ENCODE measurements around the gene NOL4L.

The NOL4L gene

GRCh38 chr20:32576560-32576959 lies 8.6 kb downstream of the NOL4L start:
- no peak for DNase-seq (ENCODE audit: low read depth, low spot score)

GRCh38 chr20:32575805-32576204 lies 9.3 kb downstream of the NOL4L start:
- DNase-seq (ENCODE audit: low read depth, low spot score) = no peak

GRCh38 chr20:32575227-32575581 lies 9.9 kb downstream of the NOL4L start:
- DNase-seq (ENCODE audit: low read depth, low spot score) = no peak

GRCh38 chr20:32574296-32575226 lies 10.6 kb downstream of the NOL4L start:
- DNase-seq (ENCODE audit: low read depth, low spot score) = peak; percentile 83

GRCh38 chr20:32573167-32573851 lies 11.8 kb downstream of the NOL4L start:
- no peak for DNase-seq (ENCODE audit: low read depth, low spot score)

GRCh38 chr20:32572271-32572968 lies 12.7 kb downstream of the NOL4L start:
- DNase-seq (ENCODE audit: low read depth, low spot score) = no peak

GRCh38 chr20:32571566-32571965 lies 13.6 kb downstream of the NOL4L start:
- no peak for DNase-seq (ENCODE audit: low read depth, low spot score)

- no peak for DNase-seq (ENCODE audit: low read depth, low spot score)
These were observed 14.5 kb downstream of the NOL4L start for GRCh38 chr20:32570401-32571190.

GRCh38 chr20:32569380-32570305 lies 15.5 kb downstream of the NOL4L start:
- DNase-seq (ENCODE audit: low read depth, low spot score) = no peak

GRCh38 chr20:32569018-32569379 lies 16.1 kb downstream of the NOL4L start:
- DNase-seq (ENCODE audit: low read depth, low spot score) = no peak

- DNase-seq (ENCODE audit: low read depth, low spot score) = no peak
These were observed 17.6 kb downstream of the NOL4L start for GRCh38 chr20:32567384-32568178.

- no peak for DNase-seq (ENCODE audit: low read depth, low spot score)
These were observed 18.5 kb downstream of the NOL4L start for GRCh38 chr20:32566379-32567374.

GRCh38 chr20:32565735-32566032 lies 19.4 kb downstream of the NOL4L start:
- no peak for DNase-seq (ENCODE audit: low read depth, low spot score)

GRCh38 chr20:32564921-32565734 lies 20.0 kb downstream of the NOL4L start:
- DNase-seq (ENCODE audit: low read depth, low spot score) = peak; percentile 46

GRCh38 chr20:32564440-32564839 lies 20.7 kb downstream of the NOL4L start:
- DNase-seq (ENCODE audit: low read depth, low spot score) = no peak

GRCh38 chr20:32563311-32564272 lies 21.5 kb downstream of the NOL4L start:
- peak; percentile 72 for DNase-seq (ENCODE audit: low read depth, low spot score)

GRCh38 chr20:32562495-32562911 lies 22.6 kb downstream of the NOL4L start:
- DNase-seq (ENCODE audit: low read depth, low spot score) = peak; percentile 75
